ENCODE data around the gene CREBBP. TPM values are rescaled to one million over a fixed set of nuclear protein-coding genes. Genes with fewer than 3 reads are reported as not detected.
A peak's percentile ranks its signal among the peaks of the same experiment; 100 is the strongest.

CREBBP gene
- total and polyA plus RNA-seq, 9 of the 15 experiments (the other 6 are each of a cell fraction or from before 2014, with no cell fraction given): 0.70 to 24.8 (median 5.6) TPM

GRCh38 chr16:3804426-3805016 is 76.0 kb downstream of the CREBBP start (continued):
- TF ChIP-seq, protein P1, sequence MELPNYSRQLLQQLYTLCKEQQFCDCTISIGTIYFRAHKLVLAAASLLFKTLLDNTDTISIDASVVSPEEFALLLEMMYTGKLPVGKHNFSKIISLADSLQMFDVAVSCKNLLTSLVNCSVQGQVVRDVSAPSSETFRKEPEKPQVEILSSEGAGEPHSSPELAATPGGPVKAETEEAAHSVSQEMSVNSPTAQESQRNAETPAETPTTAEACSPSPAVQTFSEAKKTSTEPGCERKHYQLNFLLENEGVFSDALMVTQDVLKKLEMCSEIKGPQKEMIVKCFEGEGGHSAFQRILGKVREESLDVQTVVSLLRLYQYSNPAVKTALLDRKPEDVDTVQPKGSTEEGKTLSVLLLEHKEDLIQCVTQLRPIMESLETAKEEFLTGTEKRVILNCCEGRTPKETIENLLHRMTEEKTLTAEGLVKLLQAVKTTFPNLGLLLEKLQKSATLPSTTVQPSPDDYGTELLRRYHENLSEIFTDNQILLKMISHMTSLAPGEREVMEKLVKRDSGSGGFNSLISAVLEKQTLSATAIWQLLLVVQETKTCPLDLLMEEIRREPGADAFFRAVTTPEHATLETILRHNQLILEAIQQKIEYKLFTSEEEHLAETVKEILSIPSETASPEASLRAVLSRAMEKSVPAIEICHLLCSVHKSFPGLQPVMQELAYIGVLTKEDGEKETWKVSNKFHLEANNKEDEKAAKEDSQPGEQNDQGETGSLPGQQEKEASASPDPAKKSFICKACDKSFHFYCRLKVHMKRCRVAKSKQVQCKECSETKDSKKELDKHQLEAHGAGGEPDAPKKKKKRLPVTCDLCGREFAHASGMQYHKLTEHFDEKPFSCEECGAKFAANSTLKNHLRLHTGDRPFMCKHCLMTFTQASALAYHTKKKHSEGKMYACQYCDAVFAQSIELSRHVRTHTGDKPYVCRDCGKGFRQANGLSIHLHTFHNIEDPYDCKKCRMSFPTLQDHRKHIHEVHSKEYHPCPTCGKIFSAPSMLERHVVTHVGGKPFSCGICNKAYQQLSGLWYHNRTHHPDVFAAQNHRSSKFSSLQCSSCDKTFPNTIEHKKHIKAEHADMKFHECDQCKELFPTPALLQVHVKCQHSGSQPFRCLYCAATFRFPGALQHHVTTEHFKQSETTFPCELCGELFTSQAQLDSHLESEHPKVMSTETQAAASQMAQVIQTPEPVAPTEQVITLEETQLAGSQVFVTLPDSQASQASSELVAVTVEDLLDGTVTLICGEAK (IDR thresholded peaks at IDR 0.05): peak; percentile 21; the same call in 1 of the 2 replicates
- TF ChIP-seq, protein P1 (CRISPR knock-in tag; IDR thresholded peaks at IDR 0.05): no peak
- TF ChIP-seq ZBTB7A (IDR thresholded peaks at IDR 0.05; ENCODE audit: borderline replicate concordance, control insufficient read depth, low read depth, low read length) (no peak), MTA3 (IDR thresholded peaks at IDR 0.05; ENCODE audit: borderline replicate concordance) (0 out of 2 replicates have a peak, but pooled peaks have one; percentile 25), JUN (IDR thresholded peaks at IDR 0.05; ENCODE audit: borderline replicate concordance, low read depth, low read length) (0 out of 2 replicates have a peak, but pooled peaks have one; percentile 25), JUN (CRISPR knock-in tag; IDR thresholded peaks at IDR 0.05; ENCODE audit: borderline replicate concordance) (no peak), TSC22D4 (tag; IDR thresholded peaks at IDR 0.05) (no peak), HCFC1 (IDR thresholded peaks at IDR 0.05; ENCODE audit: low read depth, low read length) (no peak), ZNF24 (IDR thresholded peaks at IDR 0.05) (0 out of 2 replicates have a peak, but pooled peaks have one; percentile 37), ZNF384 (IDR thresholded peaks at IDR 0.05; ENCODE audit: low read depth, low read length) (no peak)
- TF ChIP-seq, protein P2, sequence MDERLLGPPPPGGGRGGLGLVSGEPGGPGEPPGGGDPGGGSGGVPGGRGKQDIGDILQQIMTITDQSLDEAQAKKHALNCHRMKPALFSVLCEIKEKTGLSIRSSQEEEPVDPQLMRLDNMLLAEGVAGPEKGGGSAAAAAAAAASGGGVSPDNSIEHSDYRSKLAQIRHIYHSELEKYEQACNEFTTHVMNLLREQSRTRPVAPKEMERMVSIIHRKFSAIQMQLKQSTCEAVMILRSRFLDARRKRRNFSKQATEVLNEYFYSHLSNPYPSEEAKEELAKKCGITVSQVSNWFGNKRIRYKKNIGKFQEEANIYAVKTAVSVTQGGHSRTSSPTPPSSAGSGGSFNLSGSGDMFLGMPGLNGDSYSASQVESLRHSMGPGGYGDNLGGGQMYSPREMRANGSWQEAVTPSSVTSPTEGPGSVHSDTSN (CRISPR knock-in tag; IDR thresholded peaks at IDR 0.05; ENCODE audit: low read depth): no peak
- TF ChIP-seq, protein P2 (tag; conservative IDR thresholded peaks at IDR 0.05; ENCODE audit: low read depth): peak; percentile 51
- TF ChIP-seq, protein P3, sequence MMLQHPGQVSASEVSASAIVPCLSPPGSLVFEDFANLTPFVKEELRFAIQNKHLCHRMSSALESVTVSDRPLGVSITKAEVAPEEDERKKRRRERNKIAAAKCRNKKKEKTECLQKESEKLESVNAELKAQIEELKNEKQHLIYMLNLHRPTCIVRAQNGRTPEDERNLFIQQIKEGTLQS (IDR thresholded peaks at IDR 0.05): 0 out of 2 replicates have a peak, but pooled peaks have one; percentile 40
- TF ChIP-seq, protein P3 (CRISPR knock-in tag; conservative IDR thresholded peaks at IDR 0.05): no peak

All from K562 (cell line).